Heart right ventricle (tissue), 16 donors: ENCODE results near the gene ARHGAP22. TPM values are rescaled to one million over a fixed set of nuclear protein-coding genes. Genes with fewer than 3 reads are reported as not detected.

ENCODE experiments used
- ATAC-seq, 8 donors: fragments of 200-7000 bp; cut with Tn5 transposase; one replicate each; pipeline ENCODE4 v1.9.1; 2020; ENCODE audit warnings: mild to moderate bottlenecking in 8 of 8, moderate library complexity in 8 of 8, moderate number of reproducible peaks in 1 of 8
- DNase-seq, 2 donors: peaks; one replicate each; pipeline ENCODE4 v3.0.0-alpha.2; 2020
- H3K27ac ChIP-seq, 10 donors: fragments of 200-600 bp; sonication (generic) in 2 of 10; one replicate each; pipeline versions ENCODE4 v1.5.0 to v1.8.0; 2020 to 2022; ENCODE audit warnings: mild to moderate bottlenecking in 3 of 10
- H3K27me3 ChIP-seq, 7 donors: fragments of 200-600 bp; one replicate each; pipeline ENCODE4 v1.8.0; 2021 to 2022; ENCODE audit warnings: mild to moderate bottlenecking in 2 of 7
- H3K36me3 ChIP-seq, 9 donors: fragments of 200-600 bp; sonication (generic) in 1 of 9; one replicate each; pipeline versions ENCODE4 v1.5.0 to v1.8.0; 2020 to 2022; ENCODE audit warnings: mild to moderate bottlenecking in 2 of 9
- H3K4me1 ChIP-seq, 9 donors: fragments of 200-600 bp; sonication (generic) in 1 of 9; one replicate each; pipeline versions ENCODE4 v1.5.0 to v1.8.0; 2020 to 2022; ENCODE audit warnings: mild to moderate bottlenecking in 4 of 9
- H3K4me3 ChIP-seq, 10 donors: fragments of 200-600 bp; sonication (generic) in 2 of 10; one replicate each; pipeline versions ENCODE4 v1.5.0 to v1.8.0; 2020 to 2022; ENCODE audit warnings: mild to moderate bottlenecking in 7 of 10, moderate library complexity in 2 of 10
- H3K9me3 ChIP-seq, 11 donors: fragments of 200-600 bp in 10 of 11; sonication (generic) in 2 of 11; one replicate each; pipeline versions ENCODE4 v1.5.0 to v1.8.0; 2013 to 2022; ENCODE audit warnings: mild to moderate bottlenecking in 2 of 11, control low read depth in 1 of 11, moderate library complexity in 1 of 11
- CTCF ChIP-seq, 9 donors: fragments of 200-600 bp; sonication (generic) in 2 of 9; IDR thresholded peaks; one replicate each; pipeline versions ENCODE4 v1.5.0 to v1.8.0; 2021 to 2022; ENCODE audit warnings: antibody characterized with exemption in 9 of 9, mild to moderate bottlenecking in 5 of 9, moderate library complexity in 1 of 9
- WGBS, 2 donors: extraction: QIAGEN DNeasy Blood & Tissue Kit; methylation state at CpG; one replicate each; pipeline ENCODE4 v1.1.7; 2013; ENCODE audit warnings: inconsistent platforms in 1 of 2; 5-methylcytosine and 5-hydroxymethylcytosine counted together
- intact Hi-C, 10 donors: fragments of 100-400 bp; cut with DNase I; formaldehyde crosslinking; loops; one replicate each; pipeline versions ENCODE4 v1.11.1 to v1.14.2; 2022
- polyA plus RNA-seq, 2 donors: library from polyadenylated mRNA; stranded (reverse); fragments of 200-250 nt; gene quantifications; one replicate each; pipeline ENCODE4 v1.2.3, GENCODE V29; 2013
- total RNA-seq, 10 donors: library from RNA; stranded (reverse); fragmentation: NEBNext Ultra II Directional in 3 of 10; extraction: Animal tissue kit (Norgen Biotek cat#: 25700) in 3 of 10; gene quantifications; one replicate each; pipeline versions ENCODE4 v1.2.1 to v1.2.4, GENCODE V29; 2021 to 2023
- donor health status: Arrhythmogenic right ventricular cardiomyopathy.
- donor health status: ischemic (EF 13 %, LVEDD 7.1; RV severe dilation, severe dysfunction).
- donor health status: healthy with polysubstance abuse.
- donor health status: DM: no; HTN: yes; CAD: no.
- donor health status: DM: no; HTN: no; CAD: no.
- donor health status: ischemic (EF 25% LVEDD 6.9; RV normal size, moderate dysfunction).
- donor health status: ischemic (EF 25% LVEDD 5.7; RV mildly dilated, moderate dysfunction).
- donor health status: healthy.
- donor health status: DM: yes; HTN: yes; CAD: no.
- donor health status: Ischemic cardiomyopathy.
- donor health status: ischemic (EF 35%, LVEDD 5.7; RV mildly dilated, moderate dysfunction).
- donor health status: nonischemic (EF 11% LVEDD 7.7; RV severe dilation, severe dysfunction).
- donor health status: DM: yes; HTN: yes; CAD: no.
- donor health status: PGD.
- donor health status: ischemic (EF 29% LVEDD 5.4; RV normal size, mild dysfunction).
- donor health status: nonischemic (EF 23%, LVEDD 6.1; RV moderate dilation, normal function).

ARHGAP22 gene
- total and polyA plus RNA-seq, 12 donors: 1.5 to 9.3 (median 2.8) TPM

- no peak for DNase-seq
- intact Hi-C loops: no loop called here
Observed at GRCh38 chr10:48459270-48460150, 145.4 kb downstream of the ARHGAP22 start.

GRCh38 chr10:48458662-48459048 is 146.2 kb downstream of the ARHGAP22 start:
- H3K9me3 ChIP-seq: no peaks in the 10 kb centered on the region
- intact Hi-C loops: no loop called here
- no peak overlapping the region for H3K27ac ChIP-seq
- no peaks in the 10 kb centered on the region for H3K27me3 ChIP-seq
- H3K36me3 ChIP-seq: no peaks in the 10 kb centered on the region
- DNase-seq (no peak), ATAC-seq (no peak)
- 77 to 78% methylated on average over 6 of the region's 6 CpGs for WGBS, 2 donors
- TF ChIP-seq CTCF (IDR thresholded peaks at IDR 0.05): no peak
- no peak overlapping the region for H3K4me3 ChIP-seq
- H3K4me1 ChIP-seq: peaks cover 0 to 23% (median 5%) of the 10 kb centered on the region in 9 donors

More at GRCh38 chr10:48459270-48460150, 145.4 kb downstream of the ARHGAP22 start:
- ATAC-seq: no peak
- peaks cover 0 to 30% (median 5%) of the 10 kb centered on the region in 9 donors for H3K4me1 ChIP-seq
- no peak for TF ChIP-seq CTCF (IDR thresholded peaks at IDR 0.05)
- no peak overlapping the region for H3K4me3 ChIP-seq
- H3K9me3 ChIP-seq: no peaks in the 10 kb centered on the region
- H3K36me3 ChIP-seq: no peaks in the 10 kb centered on the region
- no peaks in the 10 kb centered on the region for H3K27me3 ChIP-seq
- H3K27ac ChIP-seq: no peak overlapping the region
- WGBS, 2 donors: 87 to 89% methylated on average over 23 of the region's 23 CpGs

GRCh38 chr10:48457949-48458661 is 146.8 kb downstream of the ARHGAP22 start:
- no peak for DNase-seq
- no peaks in the 10 kb centered on the region for H3K27me3 ChIP-seq
- no peaks in the 10 kb centered on the region for H3K9me3 ChIP-seq
- intact Hi-C loops: no loop called here
- peaks cover 0 to 4% (median 0%) of the 10 kb centered on the region in 9 donors for H3K36me3 ChIP-seq
- H3K27ac ChIP-seq: no peak overlapping the region
- H3K4me3 ChIP-seq: no peak overlapping the region
- WGBS, 2 donors: 77 to 79% methylated on average over 5 of the region's 5 CpGs
- ATAC-seq: no peak
- H3K4me1 ChIP-seq: peaks cover 0 to 18% (median 5%) of the 10 kb centered on the region in 9 donors
- no peak for TF ChIP-seq CTCF (IDR thresholded peaks at IDR 0.05)
